Fibroblast of mammary gland (primary cell): ENCODE results near the gene ENO2.
A peak's percentile ranks its signal among the peaks of the same experiment; 100 is the strongest.

Experiments used
- DNase-seq: peaks from one replicate; pipeline ENCODE4 v3.0.0-alpha.2; 2010; ENCODE audit warnings: low read depth
- H3K4me3 ChIP-seq: 2 replicates; pipeline ENCODE4 v1.5.1; 2011; ENCODE audit warnings: low read depth, mild to moderate bottlenecking, low read length, moderate library complexity; ENCODE audit not compliant: control insufficient read depth
- TF ChIP-seq, protein P1 (sequence below): conservative IDR thresholded peaks from 2 replicates; pipeline ENCODE4 v1.5.1; 2011; ENCODE audit warnings: low read depth, low read length, inconsistent platforms; ENCODE audit not compliant: control insufficient read depth, insufficient read depth

Gene ENO2

DNA sequence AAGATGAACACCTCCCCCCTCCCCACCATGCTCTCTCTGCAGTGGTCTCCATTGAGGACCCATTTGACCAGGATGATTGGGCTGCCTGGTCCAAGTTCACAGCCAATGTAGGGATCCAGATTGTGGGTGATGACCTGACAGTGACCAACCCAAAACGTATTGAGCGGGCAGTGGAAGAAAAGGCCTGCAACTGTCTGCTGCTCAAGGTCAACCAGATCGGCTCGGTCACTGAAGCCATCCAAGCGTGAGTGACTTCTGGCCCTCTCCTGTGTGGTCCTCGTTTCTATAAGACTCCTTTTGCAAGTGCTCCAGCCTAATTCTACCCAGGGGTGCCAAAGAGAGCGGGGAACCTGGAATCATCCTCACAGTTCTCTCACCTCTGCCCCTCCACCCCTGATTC is 7.2 kb downstream of the ENO2 start:
- no peak for DNase-seq
- TF ChIP-seq, protein P1, sequence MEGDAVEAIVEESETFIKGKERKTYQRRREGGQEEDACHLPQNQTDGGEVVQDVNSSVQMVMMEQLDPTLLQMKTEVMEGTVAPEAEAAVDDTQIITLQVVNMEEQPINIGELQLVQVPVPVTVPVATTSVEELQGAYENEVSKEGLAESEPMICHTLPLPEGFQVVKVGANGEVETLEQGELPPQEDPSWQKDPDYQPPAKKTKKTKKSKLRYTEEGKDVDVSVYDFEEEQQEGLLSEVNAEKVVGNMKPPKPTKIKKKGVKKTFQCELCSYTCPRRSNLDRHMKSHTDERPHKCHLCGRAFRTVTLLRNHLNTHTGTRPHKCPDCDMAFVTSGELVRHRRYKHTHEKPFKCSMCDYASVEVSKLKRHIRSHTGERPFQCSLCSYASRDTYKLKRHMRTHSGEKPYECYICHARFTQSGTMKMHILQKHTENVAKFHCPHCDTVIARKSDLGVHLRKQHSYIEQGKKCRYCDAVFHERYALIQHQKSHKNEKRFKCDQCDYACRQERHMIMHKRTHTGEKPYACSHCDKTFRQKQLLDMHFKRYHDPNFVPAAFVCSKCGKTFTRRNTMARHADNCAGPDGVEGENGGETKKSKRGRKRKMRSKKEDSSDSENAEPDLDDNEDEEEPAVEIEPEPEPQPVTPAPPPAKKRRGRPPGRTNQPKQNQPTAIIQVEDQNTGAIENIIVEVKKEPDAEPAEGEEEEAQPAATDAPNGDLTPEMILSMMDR: no peak
- H3K4me3 ChIP-seq: no peak overlapping the region

DNA sequence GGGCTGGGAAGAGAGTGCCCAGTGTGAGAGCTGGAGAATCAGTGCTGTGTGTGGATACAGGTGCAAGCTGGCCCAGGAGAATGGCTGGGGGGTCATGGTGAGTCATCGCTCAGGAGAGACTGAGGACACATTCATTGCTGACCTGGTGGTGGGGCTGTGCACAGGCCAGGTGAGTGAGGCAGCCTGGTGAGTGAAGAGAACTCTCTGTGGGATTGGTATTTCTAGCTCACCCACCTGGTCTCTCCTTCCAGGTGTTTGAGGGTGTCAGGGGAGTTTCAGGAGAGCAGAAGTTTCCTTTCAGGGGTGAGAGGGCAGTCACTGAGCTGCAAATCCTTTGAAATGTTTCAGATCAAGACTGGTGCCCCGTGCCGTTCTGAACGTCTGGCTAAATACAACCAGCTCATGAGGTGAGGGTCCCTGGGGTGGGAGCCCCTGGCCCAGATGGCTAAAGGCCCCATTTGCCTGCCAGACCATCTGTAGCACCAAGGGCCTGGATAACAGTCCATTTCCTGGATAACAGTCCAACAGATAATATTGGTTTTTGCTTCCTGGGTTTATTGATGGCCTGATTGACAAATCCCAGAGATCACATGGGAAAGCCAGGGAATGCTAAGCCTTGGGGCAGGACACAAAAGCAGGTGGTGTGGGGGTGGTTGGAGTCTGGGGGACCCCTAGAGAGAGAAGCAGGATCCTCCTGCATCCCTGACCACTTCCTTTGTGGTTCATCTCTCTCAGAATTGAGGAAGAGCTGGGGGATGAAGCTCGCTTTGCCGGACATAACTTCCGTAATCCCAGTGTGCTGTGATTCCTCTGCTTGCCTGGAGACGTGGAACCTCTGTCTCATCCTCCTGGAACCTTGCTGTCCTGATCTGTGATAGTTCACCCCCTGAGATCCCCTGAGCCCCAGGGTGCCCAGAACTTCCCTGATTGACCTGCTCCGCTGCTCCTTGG is 7.9 kb downstream of the ENO2 start:
- TF ChIP-seq, protein P1: no peak
- no peak for DNase-seq
- H3K4me3 ChIP-seq: no peak overlapping the region

DNA sequence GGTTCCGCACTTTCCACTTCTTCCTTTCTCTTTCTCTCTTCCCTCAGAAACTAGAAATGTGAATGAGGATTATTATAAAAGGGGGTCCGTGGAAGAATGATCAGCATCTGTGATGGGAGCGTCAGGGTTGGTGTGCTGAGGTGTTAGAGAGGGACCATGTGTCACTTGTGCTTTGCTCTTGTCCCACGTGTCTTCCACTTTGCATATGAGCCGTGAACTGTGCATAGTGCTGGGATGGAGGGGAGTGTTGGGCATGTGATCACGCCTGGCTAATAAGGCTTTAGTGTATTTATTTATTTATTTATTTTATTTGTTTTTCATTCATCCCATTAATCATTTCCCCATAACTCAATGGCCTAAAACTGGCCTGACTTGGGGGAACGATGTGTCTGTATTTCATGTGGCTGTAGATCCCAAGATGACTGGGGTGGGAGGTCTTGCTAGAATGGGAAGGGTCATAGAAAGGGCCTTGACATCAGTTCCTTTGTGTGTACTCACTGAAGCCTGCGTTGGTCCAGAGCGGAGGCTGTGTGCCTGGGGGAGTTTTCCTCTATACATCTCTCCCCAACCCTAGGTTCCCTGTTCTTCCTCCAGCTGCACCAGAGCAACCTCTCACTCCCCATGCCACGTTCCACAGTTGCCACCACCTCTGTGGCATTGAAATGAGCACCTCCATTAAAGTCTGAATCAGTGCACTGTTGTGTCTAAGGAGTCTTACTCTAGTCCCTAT is 8.8 kb downstream of the ENO2 start:
- TF ChIP-seq, protein P1: no peak
- DNase-seq: no peak
- H3K4me3 ChIP-seq: no peak overlapping the region

DNA sequence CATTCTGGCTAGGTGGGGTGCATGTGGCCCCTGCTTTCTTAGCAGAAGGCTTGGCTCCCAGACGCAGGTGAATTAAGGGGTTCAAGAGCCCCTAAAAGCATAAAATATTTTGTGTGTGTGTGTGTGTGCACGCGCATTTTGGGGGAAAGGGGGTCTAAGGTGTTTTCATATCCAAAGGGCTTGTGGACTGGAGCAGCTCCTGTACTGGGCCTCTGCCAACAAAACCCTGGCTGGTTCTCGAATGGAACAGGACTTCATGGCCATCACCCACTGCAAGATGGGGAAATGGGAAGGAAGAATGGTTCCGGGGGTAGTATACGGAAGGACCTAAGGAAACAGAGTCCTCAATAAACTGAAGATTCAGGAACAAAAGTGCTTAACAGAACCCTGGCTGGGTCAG is 9.5 kb downstream of the ENO2 start:
- H3K4me3 ChIP-seq: no peak overlapping the region
- no peak for DNase-seq
- TF ChIP-seq, protein P1: no peak

DNA sequence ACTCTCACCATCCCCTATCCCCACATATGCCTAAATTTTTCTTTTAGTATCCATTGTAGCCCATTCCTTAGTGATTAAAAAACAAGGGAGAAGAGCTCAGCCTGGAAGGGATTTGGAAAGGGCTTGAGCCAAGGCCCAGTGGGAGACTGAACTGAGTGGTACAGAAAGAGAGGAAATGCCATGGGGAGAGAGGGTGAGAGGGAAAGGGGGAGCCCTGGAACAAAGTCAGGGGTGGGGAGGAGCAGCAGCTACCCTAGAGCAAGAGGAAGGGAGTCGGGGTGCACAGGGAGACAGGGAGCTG is 10.8 kb downstream of the ENO2 start:
- TF ChIP-seq, protein P1: no peak
- H3K4me3 ChIP-seq: no peak overlapping the region

DNA sequence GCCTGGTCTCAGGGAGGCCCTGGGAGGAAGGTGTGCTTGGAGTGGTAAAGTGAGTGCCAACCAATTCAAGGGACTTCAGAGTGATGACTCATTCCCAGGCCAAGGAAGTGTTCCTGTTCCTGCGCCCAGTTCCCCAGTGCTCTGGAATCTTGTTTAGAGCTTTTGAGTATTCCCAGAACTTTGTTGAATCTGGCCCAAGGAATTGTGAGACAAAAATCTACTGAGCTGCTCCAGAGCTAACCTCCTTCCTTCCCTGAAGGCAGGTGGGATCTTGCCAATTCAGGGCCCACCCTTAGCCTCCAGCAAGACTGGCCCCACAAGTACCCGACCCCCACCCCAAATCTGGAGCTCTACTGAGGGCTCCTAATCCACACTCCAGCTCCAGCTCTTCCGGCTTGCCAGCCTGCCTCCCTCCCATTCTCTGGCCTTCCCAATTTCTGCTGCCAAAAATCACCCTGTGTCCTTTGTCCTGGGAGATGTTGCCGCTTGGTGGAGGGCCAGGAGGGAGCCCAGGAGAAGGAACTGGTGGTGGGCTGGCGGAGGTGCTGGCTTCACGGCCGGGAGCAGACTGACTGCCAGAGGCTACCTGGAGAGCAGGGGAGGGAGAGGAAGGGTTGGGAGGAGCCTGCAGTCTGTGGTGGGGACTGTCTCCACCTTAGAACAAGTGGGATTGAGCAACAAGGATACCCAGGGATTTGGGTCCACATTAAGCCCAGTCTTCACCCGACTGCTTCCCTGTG is 11.3 kb downstream of the ENO2 start:
- peak overlapping the region; percentile 60 for H3K4me3 ChIP-seq
- TF ChIP-seq, protein P1: no peak
- DNase-seq: peak; percentile 90

More for the DNA sequence above, 10.8 kb downstream of the ENO2 start:
- no peak for DNase-seq
